HG02943 (cell line): Measurements from ENCODE around the gene ARL8A.

Source experiments
- ATAC-seq: cut with Tn5 transposase; IDR thresholded peaks from one replicate; pipeline ENCODE4 v1.9.1; 2021; ENCODE audit warnings: mild to moderate bottlenecking, low read depth, moderate library complexity; ENCODE audit not compliant: unreplicated experiment

ARL8A gene

DNA sequence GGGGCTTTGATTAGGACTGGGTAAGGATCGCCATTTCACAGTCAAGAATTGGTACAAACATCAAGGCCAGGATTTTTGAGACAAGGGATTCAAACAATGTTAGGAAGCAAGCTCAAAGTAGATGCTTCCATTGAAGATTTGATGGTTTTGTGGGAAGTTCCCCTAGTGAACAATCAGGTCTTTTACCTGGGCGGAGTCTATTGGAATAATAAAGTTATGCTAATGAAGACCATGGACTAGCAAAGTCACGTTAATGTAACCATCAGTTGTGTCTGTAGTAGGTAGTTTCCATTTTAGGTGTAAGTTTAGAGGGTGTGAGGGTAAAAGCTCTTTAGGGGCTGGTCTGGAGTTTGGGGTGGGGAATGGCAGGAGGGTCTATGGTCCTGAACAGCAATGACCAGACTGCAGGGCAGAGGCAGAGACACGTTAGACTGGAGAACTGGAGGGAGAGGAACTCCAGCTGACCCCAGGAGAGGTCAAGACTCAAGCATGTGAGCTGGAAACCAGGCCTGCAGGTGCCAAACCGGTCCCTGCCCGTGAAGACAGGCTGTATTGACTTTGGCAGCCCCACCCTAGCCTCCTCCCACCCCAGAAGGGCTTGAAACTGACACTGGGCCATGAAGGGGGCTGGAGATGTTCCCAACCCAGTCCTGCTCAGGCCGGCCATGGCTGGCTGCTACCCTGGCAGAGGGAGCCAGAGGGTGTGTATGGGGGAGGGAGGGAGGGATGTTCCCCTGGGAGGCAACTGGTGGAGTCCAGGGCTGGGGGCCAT lies 57.8 kb downstream of the ARL8A start:
- no peak for ATAC-seq

GRCh38 chr1:202085682-202086373 lies 58.7 kb downstream of the ARL8A start:
- no peak for ATAC-seq

DNA sequence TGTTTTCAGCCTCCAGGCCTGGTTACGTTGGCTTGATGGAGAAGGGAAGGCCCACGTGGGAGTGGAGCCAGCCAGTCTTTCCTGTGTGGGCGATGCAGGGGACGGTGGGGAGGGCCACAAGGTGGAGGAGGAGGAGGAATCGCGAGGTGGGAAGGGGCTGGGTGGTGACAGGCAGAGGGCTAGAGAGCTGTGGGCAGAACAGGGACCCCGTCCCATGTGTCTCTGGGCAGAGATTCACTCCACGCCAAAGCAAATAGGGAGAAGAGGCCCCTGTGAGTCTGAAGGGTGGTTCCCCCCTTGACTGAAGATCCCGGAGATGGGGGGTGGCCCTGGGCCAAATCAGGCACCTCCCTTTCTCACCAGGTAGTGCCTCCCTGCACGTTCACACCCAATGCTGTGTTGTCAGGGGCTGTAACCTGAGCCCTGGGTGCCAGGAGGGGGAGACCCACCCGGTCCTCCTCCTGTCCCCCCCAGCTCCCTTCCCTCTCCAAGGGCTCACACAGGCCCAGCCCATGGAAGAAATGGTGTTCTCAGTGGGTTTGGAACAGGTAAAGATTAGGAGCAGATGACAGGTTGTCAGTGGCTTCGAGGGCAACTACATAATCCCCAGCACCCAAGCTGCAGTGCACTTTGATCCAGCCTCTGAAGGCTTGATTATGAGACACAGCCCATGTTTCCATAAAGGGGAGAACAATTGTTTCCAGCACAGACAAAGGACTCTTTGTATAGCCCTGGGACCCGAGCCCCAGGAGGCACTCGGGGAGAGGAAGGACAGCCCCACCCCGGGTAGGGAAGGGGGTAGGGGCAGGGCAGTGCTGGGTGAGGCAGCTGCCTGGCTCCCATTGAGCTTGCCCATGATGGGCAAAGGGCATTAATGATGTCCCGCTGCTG lies 59.5 kb downstream of the ARL8A start:
- no peak for ATAC-seq
